Mesothelial cell of epicardium (in vitro differentiated cells): ENCODE measurements around the gene ARMH4. TPM values are rescaled to one million over a fixed set of nuclear protein-coding genes. Genes with fewer than 3 reads are reported as not detected.
"Not testable (repeated sequence)": the region's sequence is repeated elsewhere in the genome, so short reads cannot be mapped to it uniquely, and the experiment has no call there.

ENCODE experiments used
- DNase-seq, 2 experiments: peaks; one replicate each; pipeline ENCODE4 v3.0.0; 2021; ENCODE audit warnings: low spot score in 2 of 2; ENCODE audit not compliant: unreplicated experiment in 2 of 2
- H3K27ac Mint-ChIP-seq: 2 replicates; pipeline ENCODE4 v1.8.0; 2021; ENCODE audit warnings: mixed read lengths
- H3K27me3 Mint-ChIP-seq: 2 replicates; pipeline ENCODE4 v1.8.0; 2021; ENCODE audit warnings: low read depth, mixed read lengths
- H3K36me3 Mint-ChIP-seq: 2 replicates; pipeline ENCODE4 v1.8.0; 2021; ENCODE audit warnings: mixed read lengths
- H3K4me1 Mint-ChIP-seq: 2 replicates; pipeline ENCODE4 v1.8.0; 2021; ENCODE audit warnings: mixed read lengths
- H3K4me3 Mint-ChIP-seq: 2 replicates; pipeline ENCODE4 v1.8.0; 2021; ENCODE audit warnings: mild to moderate bottlenecking, moderate library complexity, mixed read lengths
- H3K9me3 Mint-ChIP-seq: 2 replicates; pipeline ENCODE4 v1.8.0; 2021; ENCODE audit warnings: mixed read lengths
- CTCF ChIP-seq: fragments of 200-600 bp; sonication (generic); IDR thresholded peaks from one replicate; pipeline ENCODE4 v1.5.0; 2021; ENCODE audit warnings: antibody characterized with exemption; ENCODE audit not compliant: unreplicated experiment
- total RNA-seq: library from RNA; stranded (reverse); gene quantifications from 3 replicates; pipeline ENCODE4 v1.2.1, GENCODE V29; 2021

ARMH4 gene
- total RNA-seq, 1 donor from 2014 or later: 19.8 TPM

GRCh38 chr14:58133739-58134138 is 18.3 kb downstream of the ARMH4 start:
- no peaks in the 10 kb centered on the region for H3K9me3 Mint-ChIP-seq
- H3K27me3 Mint-ChIP-seq: no peaks in the 10 kb centered on the region
- no peaks in the 10 kb centered on the region for H3K36me3 Mint-ChIP-seq
- peaks cover 14% of the 10 kb centered on the region for H3K4me1 Mint-ChIP-seq
- H3K27ac Mint-ChIP-seq: peak overlapping the region; percentile 93
- no peak for TF ChIP-seq CTCF
- no peak overlapping the region for H3K4me3 Mint-ChIP-seq
- DNase-seq: no peak

- Mint-ChIP-seq H3K4me1 (peaks cover 14% of the 10 kb centered on the region), H3K27me3 (no peaks in the 10 kb centered on the region), H3K36me3 (no peaks in the 10 kb centered on the region), H3K9me3 (peaks cover under 1% of the 10 kb centered on the region), H3K4me3 (no peak overlapping the region), H3K27ac (peak overlapping the region; percentile 76)
- DNase-seq: no peak
- no peak for TF ChIP-seq CTCF
Measured at GRCh38 chr14:58131386-58131785, 20.6 kb downstream of the ARMH4 start.

GRCh38 chr14:58130116-58130782 is 21.8 kb downstream of the ARMH4 start:
- Mint-ChIP-seq H3K36me3 (peaks cover 10% of the 10 kb centered on the region), H3K4me1 (peaks cover 14% of the 10 kb centered on the region), H3K27me3 (no peaks in the 10 kb centered on the region), H3K27ac (no peak overlapping the region), H3K9me3 (peaks cover 12% of the 10 kb centered on the region), H3K4me3 (no peak overlapping the region)
- DNase-seq: no peak
- TF ChIP-seq CTCF: no peak

DNA sequence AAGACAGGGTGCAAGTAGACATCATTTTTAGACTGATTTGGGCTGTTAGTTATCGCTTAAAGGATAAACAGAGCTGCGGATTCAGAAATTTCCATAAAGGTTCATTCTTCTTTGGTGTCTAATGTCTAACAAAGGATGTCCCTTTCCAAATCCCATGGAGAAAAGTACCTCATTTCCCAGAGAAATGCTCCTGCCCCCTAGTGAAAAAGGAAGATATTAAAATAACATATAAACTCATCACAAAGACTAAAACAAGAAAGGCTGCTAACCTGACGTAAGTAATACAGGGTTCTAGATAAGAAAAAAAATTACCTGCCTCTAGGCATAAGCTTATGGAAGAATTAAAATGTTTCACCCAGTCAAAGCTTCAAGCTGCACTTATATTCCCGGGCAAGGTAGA is 22.8 kb downstream of the ARMH4 start:
- peaks cover 12% of the 10 kb centered on the region for H3K36me3 Mint-ChIP-seq
- peaks cover 14% of the 10 kb centered on the region for H3K4me1 Mint-ChIP-seq
- no peak for DNase-seq
- H3K27ac Mint-ChIP-seq: no peak overlapping the region
- no peak overlapping the region for H3K4me3 Mint-ChIP-seq
- H3K9me3 Mint-ChIP-seq: peaks cover 17% of the 10 kb centered on the region
- H3K27me3 Mint-ChIP-seq: no peaks in the 10 kb centered on the region
- TF ChIP-seq CTCF: no peak

- peaks cover 13% of the 10 kb centered on the region for H3K4me1 Mint-ChIP-seq
- no peak for TF ChIP-seq CTCF
- peaks cover 17% of the 10 kb centered on the region for H3K9me3 Mint-ChIP-seq
- H3K4me3 Mint-ChIP-seq: no peak overlapping the region
- no peaks in the 10 kb centered on the region for H3K27me3 Mint-ChIP-seq
- no peak for DNase-seq
- no peak overlapping the region for H3K27ac Mint-ChIP-seq
- peaks cover 12% of the 10 kb centered on the region for H3K36me3 Mint-ChIP-seq
Measured at GRCh38 chr14:58128416-58128815, 23.6 kb downstream of the ARMH4 start.

- not testable (repeated sequence) for H3K4me3 Mint-ChIP-seq, H3K27ac Mint-ChIP-seq, H3K4me1 Mint-ChIP-seq, H3K27me3 Mint-ChIP-seq, DNase-seq
- H3K36me3 Mint-ChIP-seq: peaks cover 12% of the 10 kb centered on the region
- H3K9me3 Mint-ChIP-seq: peaks cover 17% of the 10 kb centered on the region
Measured at GRCh38 chr14:58122546-58122945, 29.5 kb downstream of the ARMH4 start.
